Activated T-helper 9 cell treated with anti-CD3 and anti-CD28 coated beads, Interleukin-2, amount 50 U/mL, for 16 hours (primary cell): ENCODE measurements around the gene PDK4.
"Not testable (repeated sequence)": the region's sequence is repeated elsewhere in the genome, so short reads cannot be mapped to it uniquely, and the experiment has no call there.

Experiments used
- DNase-seq: peaks from one replicate; pipeline ENCODE4 v3.0.0-alpha.2; 2020; ENCODE audit warnings: low read depth

Gene PDK4

GRCh38 chr7:95569720-95570119 is 26.6 kb downstream of the PDK4 start:
- DNase-seq, result no peak

GRCh38 chr7:95560674-95561073 is 35.6 kb downstream of the PDK4 start:
- DNase-seq, result no peak

GRCh38 chr7:95558864-95559263 is 37.5 kb downstream of the PDK4 start:
- DNase-seq, result no peak

DNA sequence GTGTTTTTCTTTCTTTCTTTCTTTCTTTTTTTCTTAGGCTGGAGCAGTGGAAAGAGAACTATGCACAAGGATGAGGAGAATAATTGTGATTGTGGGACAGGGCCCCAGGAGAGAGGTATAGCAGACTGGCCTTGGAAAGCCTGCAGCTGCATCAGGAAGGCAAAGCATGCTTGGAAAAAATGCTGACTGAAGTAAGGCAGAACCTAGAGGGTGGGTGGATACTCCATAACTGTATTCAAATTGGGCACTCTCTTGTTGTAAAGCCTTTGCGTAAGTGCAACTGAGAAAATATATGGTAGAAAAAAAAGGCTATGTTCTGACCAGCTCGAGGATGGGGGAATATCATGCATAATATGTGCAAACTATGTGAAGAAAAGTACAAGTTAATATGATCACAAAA is 39.5 kb downstream of the PDK4 start:
- no peak for DNase-seq

GRCh38 chr7:95553939-95554338 is 42.4 kb downstream of the PDK4 start:
- no peak for DNase-seq

- not testable (repeated sequence) for DNase-seq
Observed at GRCh38 chr7:95552010-95552926, 44.0 kb downstream of the PDK4 start.

GRCh38 chr7:95550546-95550945 is 45.8 kb downstream of the PDK4 start:
- DNase-seq, result no peak

DNA sequence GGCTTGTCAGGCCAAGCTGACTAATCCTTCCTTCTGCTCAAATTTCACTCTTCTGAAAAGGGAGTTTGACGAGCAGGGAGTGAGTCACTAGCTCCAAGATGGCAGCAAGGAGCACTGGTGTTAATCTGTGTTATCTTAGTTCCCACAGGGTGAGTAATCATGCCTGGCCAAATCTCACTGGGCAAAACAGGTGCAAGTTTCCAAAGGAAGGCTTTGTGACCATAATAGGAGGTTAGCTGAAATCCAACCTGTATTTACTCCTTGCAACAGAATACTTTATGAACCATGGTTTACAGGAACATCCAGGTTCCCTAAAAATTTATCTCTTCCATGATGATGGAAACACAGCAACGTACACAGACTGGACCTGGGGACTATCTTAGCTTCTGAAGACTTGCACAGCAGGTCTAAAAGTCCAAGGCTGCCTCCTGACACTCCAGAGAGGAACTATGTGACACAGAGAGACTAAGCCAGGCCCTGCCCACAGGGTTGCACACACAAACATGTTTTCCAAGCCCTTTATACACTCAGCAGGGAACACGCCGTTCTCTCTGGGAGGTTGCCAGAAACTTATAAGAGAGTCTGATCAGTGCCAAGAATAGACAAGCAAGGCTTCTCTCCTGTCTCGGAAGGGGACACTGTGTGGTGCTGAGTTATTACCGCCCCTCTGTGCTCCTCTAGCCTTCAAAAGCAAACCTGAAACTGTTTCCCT is 46.3 kb downstream of the PDK4 start:
- no peak for DNase-seq

DNA sequence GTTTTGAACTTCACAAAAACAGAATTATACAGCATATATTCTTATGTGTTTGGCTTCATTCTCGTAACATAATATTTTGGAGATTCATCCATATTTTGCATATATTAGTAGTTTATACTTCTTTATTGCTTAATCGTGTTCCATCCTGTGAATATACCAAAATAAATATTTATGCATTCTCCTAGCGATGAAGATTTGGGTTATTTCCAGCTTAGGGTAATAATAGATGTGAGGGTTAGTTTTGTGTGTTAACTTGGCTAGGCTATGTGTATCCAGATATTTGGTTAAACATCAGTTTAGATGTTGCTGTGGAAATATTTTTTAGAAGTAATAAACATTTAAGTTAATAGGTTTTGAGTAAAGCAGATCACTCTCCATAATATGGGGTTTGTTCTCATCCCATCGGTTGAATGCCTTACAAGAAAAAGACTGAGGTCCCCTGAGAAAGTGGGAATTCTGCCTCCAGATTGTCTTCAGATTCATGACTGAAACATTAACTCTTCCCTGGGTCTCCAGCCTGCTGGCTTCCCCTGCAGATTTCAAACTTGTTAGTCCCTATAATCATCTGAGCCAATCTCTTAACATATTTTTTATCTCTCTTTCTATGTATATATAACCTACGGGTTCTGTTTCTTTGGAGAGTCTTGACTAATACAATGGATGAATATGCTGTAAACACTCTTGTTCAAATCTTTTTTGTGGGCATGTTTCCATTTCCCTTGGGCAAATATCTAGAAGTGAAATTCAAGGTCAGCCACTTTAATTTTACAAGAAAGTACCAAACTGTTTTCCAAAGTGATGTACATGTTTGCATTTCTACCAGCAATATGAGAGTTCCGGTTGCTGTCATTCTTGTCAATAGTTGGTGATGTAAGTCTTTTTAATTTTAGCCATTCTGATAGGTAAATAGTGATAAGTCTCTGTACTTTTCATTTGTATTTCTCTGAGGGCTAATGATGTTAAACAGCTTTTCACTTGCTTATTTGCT is 48.7 kb downstream of the PDK4 start:
- no peak for DNase-seq

GRCh38 chr7:95546647-95547046 is 49.7 kb downstream of the PDK4 start:
- no peak for DNase-seq

DNA sequence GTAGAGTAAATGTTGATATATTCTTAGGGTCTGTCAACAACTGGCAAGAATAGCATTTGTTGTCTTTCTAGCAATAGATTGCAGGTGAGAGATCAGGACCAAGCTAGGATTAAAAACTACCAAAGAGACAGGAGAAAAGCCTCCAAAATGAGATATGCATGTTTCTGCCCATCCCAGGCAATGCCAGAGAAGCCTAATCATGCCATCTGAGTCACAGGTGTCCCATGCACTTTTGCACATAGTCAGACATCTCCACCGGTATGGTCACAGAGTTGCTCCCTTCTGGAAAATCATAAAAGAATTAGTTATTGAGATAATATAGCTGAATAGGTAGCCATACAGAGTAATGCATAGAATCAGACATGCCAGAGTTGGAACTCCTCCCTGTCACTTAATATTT is 50.6 kb downstream of the PDK4 start:
- no peak for DNase-seq

GRCh38 chr7:95545007-95545615 is 51.2 kb downstream of the PDK4 start:
- DNase-seq, result no peak

GRCh38 chr7:95544171-95544570 is 52.1 kb downstream of the PDK4 start:
- no peak for DNase-seq

GRCh38 chr7:95543312-95543711 is 53.0 kb downstream of the PDK4 start:
- no peak for DNase-seq

DNA sequence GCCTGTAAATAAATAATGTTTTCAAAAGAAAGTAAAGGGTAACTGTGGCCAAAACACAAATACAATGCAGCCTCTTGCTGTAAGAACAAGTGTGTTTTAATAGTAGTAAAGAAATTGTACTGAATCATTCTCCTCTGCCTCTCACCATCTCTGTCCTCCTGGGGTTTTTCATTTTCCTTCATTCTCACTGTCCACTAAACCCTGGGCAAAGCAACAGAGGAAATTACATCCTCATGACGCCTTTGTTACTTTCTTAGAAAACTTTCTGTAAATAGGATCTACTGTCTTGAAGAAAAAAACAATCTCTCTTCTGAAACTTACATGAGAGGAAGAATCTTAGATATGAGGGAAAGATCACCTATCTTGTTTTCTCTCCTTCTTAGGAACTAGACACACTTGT is 56.0 kb downstream of the PDK4 start:
- DNase-seq, result no peak

DNA sequence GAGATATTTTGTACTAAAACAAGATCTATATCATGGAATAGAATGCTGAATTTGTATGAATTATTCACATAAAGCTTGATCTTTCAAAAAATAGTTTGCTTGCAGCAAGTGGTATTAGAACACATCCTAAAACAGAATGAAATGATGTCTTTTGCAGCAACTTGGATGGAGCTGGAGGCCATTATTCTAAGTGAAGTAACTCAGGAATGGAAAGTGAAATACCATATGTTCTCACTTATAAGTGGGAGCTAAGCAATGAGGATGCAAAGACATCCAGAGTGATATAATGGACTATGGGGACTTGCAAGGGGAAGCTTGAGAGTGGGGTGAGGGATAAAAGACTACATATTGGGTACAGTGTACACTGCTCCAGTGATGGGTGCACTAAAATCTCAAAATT is 56.9 kb downstream of the PDK4 start:
- DNase-seq, result no peak

DNA sequence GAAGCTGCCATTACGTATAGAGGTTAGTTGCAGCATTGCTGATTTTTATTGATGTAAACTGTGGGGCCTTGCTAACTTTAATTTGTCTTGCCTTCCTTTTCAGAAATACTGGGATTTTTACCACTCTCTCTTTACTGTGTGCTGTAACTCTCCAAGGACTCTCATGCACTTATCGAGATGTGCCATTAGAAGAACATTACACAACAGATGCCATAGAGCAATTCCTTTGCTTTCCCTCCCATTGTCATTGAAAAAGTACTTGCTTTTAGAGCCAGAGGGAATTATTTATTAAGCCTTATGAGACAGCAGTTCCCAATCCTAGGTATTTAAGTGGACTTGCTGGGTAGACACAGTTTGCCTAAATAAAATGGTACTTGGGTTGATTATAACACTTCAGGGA is 58.8 kb downstream of the PDK4 start:
- no peak for DNase-seq

GRCh38 chr7:95536656-95537311 is 59.5 kb downstream of the PDK4 start:
- DNase-seq, result no peak

DNA sequence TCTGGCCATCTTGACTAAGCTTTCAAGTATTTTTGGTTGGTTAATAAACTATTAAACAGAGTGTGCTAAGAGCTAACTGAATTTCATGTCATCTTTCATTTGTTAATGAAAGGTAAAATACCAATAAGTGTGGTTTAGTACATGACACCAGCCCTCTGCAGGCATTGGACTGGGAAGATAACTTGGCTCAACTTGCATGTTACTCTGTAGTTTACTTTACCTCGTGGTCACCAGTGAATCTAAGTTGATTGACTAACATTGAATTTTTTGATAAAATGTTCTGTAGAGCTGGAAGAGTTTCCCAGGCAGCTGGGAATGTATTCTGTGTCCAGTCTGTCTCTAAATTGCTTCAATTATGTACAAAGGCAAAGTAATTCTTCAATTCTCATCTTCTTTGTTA is 60.7 kb downstream of the PDK4 start:
- DNase-seq, result no peak

DNA sequence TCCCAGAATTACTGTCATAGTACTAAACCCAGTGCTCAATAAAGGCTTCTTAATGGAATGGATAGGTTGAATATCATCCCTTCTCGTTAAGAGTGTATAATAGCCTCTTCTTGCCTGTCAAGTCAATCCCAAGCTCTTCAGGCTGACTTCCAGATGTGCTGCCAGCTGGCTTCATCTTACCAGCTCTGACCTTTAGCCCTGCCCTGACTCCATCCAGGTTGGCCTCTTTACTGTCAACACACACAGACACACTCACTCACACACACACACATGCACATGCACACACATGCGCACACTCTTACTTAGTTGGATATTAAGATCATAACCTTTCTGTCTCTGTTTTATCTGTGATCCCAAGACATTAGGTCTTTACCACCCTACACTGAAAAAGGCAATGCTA is 61.5 kb downstream of the PDK4 start:
- no peak for DNase-seq
